SK-N-SH (cell line): Measurements from ENCODE around the gene PEA15. TPM values are rescaled to one million over a fixed set of nuclear protein-coding genes. Genes with fewer than 3 reads are reported as not detected.

Source experiments
- CTCF ChIA-PET: fragments of 300-600, 350-600 bp; formaldehyde crosslinking; extraction: SDS; loops from one replicate; lab custom pipeline; 2021; lab: Yijun Ruan, JAX
- POLR2A ChIA-PET: fragments of 350-600 bp; sonication (Branson Sonifier 250); formaldehyde crosslinking; extraction: SDS; loops from one replicate; lab custom pipeline; 2020; ENCODE audit warnings: antibody characterized with exemption, inconsistent platforms; lab: Yijun Ruan, JAX
- DNase-seq: peaks from one replicate; pipeline ENCODE4 v3.0.0; 2012
- H2AFZ ChIP-seq: fragments of 200-600 bp; sonication (generic); 2 replicates; pipeline ENCODE4 v1.8.1; 2016; ENCODE audit warnings: antibody characterized with exemption, mild to moderate bottlenecking, low read depth
- H3F3A ChIP-seq: fragments of 200-600 bp; sonication (generic); replicated peaks from 2 replicates; pipeline ENCODE3; 2016; ENCODE audit warnings: antibody characterized with exemption, mild to moderate bottlenecking; ENCODE audit not compliant: insufficient read depth
- H3K27ac ChIP-seq, 2 experiments: fragments of 200-500 bp in 1 of 2; fragments of 200-600 bp in 1 of 2; sonication (Bioruptor generic) in 1 of 2; sonication (generic), shearing (Covaris generic) in 1 of 2; 2 replicates each; pipeline versions ENCODE4 v1.5.1 to v1.6.1; 2014 to 2016; ENCODE audit warnings: low read depth in 2 of 2, inconsistent platforms in 1 of 2, low read length in 1 of 2, mild to moderate bottlenecking in 1 of 2, mixed read lengths in 1 of 2
- H3K27me3 ChIP-seq: fragments of 200-600 bp; sonication (generic), shearing (Covaris generic); 2 replicates; pipeline ENCODE4 v1.6.1; 2016; ENCODE audit warnings: mixed run types; ENCODE audit not compliant: insufficient read depth
- H3K36me3 ChIP-seq, 2 experiments: fragments of 200-500 bp in 1 of 2; fragments of 200-600 bp in 1 of 2; sonication (Bioruptor generic) in 1 of 2; sonication (generic) in 1 of 2; replicated peaks in 1 of 2; 2 replicates each; pipeline versions ENCODE3 to v1.5.1; 2014 to 2016; ENCODE audit warnings: low read length in 1 of 2, mild to moderate bottlenecking in 1 of 2; ENCODE audit not compliant: insufficient read depth in 2 of 2, control insufficient read depth in 1 of 2
- H3K4me1 ChIP-seq, 2 experiments: fragments of 200-500 bp in 1 of 2; fragments of 200-600 bp in 1 of 2; sonication (Bioruptor generic) in 1 of 2; sonication (generic), shearing (Covaris generic) in 1 of 2; 2 replicates each; pipeline versions ENCODE4 v1.5.1 to v1.6.1; 2014 to 2016; ENCODE audit warnings: low read depth in 1 of 2, low read length in 1 of 2, mixed run types in 1 of 2; ENCODE audit not compliant: insufficient read depth in 2 of 2, control insufficient read depth in 1 of 2
- H3K4me2 ChIP-seq: fragments of 200-600 bp; sonication (generic), shearing (Covaris generic); 2 replicates; pipeline ENCODE4 v1.6.1; 2017; ENCODE audit warnings: mixed run types
- H3K4me3 ChIP-seq, 2 experiments: fragments of 200-500 bp in 1 of 2; fragments of 200-600 bp in 1 of 2; sonication (Bioruptor generic) in 1 of 2; sonication (generic), shearing (Covaris generic) in 1 of 2; 2 replicates each; pipeline versions ENCODE4 v1.5.1 to v1.8.1; 2014 to 2016; ENCODE audit warnings: low read depth in 2 of 2, inconsistent platforms in 1 of 2, low read length in 1 of 2, mild to moderate bottlenecking in 1 of 2, mixed read lengths in 1 of 2, moderate library complexity in 1 of 2
- H3K79me2 ChIP-seq: fragments of 200-600 bp; sonication (generic); 2 replicates; pipeline ENCODE4 v1.8.1; 2017; ENCODE audit warnings: mild to moderate bottlenecking; ENCODE audit not compliant: insufficient read depth
- H3K9ac ChIP-seq: fragments of 200-600 bp; sonication (generic); 2 replicates; pipeline ENCODE4 v1.6.1; 2017; ENCODE audit warnings: mixed run types
- H3K9me2 ChIP-seq: fragments of 200-600 bp; sonication (generic); 2 replicates; pipeline ENCODE4 v1.6.1; 2017; ENCODE audit warnings: mixed run types
- H3K9me3 ChIP-seq: fragments of 200-600 bp; sonication (generic); 2 replicates; pipeline ENCODE4 v1.6.1; 2017; ENCODE audit warnings: mixed run types, mild to moderate bottlenecking, moderate library complexity
- H4K20me1 ChIP-seq: fragments of 200-600 bp; sonication (generic); 2 replicates; pipeline ENCODE4 v1.6.1; 2017; ENCODE audit warnings: mild to moderate bottlenecking, mixed run types; ENCODE audit not compliant: insufficient read depth
- EP300 ChIP-seq, 2 experiments: IDR thresholded peaks; 2 replicates each; pipeline versions ENCODE4 v1.4.0 to v1.6.1; 2012; ENCODE audit warnings: borderline replicate concordance in 1 of 2, low read depth in 1 of 2, low read length in 1 of 2
- FOSL2 ChIP-seq: IDR thresholded peaks from 2 replicates; pipeline ENCODE4 v1.4.0; 2012; ENCODE audit warnings: low read depth, mild to moderate bottlenecking, moderate library complexity, borderline replicate concordance
- FOXM1 ChIP-seq: IDR thresholded peaks from 2 replicates; pipeline ENCODE4 v1.4.0; 2012; ENCODE audit warnings: low read depth, mild to moderate bottlenecking
- GABPA ChIP-seq: IDR thresholded peaks from 2 replicates; pipeline ENCODE4 v1.4.0; 2012; ENCODE audit warnings: low read depth, mild to moderate bottlenecking
- GATA2 ChIP-seq: sonication (generic); formaldehyde crosslinking; IDR thresholded peaks from 2 replicates; pipeline ENCODE4 v1.5.0; 2020; ENCODE audit warnings: mild to moderate bottlenecking, missing genetic modification reagents
- JUND ChIP-seq: IDR thresholded peaks from 2 replicates; pipeline ENCODE4 v1.4.0; 2012
- MXI1 ChIP-seq: IDR thresholded peaks from 2 replicates; pipeline ENCODE4 v1.6.1; 2012; ENCODE audit warnings: mild to moderate bottlenecking, low read depth, low read length, improper control_type of control experiment
- NFIC ChIP-seq: IDR thresholded peaks from 2 replicates; pipeline ENCODE4 v1.4.0; 2012; ENCODE audit warnings: borderline replicate concordance
- PBX3 ChIP-seq: IDR thresholded peaks from 2 replicates; pipeline ENCODE4; 2012
- POLR2AphosphoS5 ChIP-seq: IDR thresholded peaks from 2 replicates; pipeline ENCODE4 v1.6.1; 2012; ENCODE audit warnings: low read depth, low read length
- REST ChIP-seq: IDR thresholded peaks from 2 replicates; pipeline ENCODE4 v1.6.1; 2012; ENCODE audit warnings: mild to moderate bottlenecking, low read depth, low read length, moderate library complexity
- RFX5 ChIP-seq: IDR thresholded peaks from 2 replicates; pipeline ENCODE4 v1.6.1; 2012; ENCODE audit warnings: mild to moderate bottlenecking, improper control_type of control experiment, low read length
- SIN3A ChIP-seq: IDR thresholded peaks from 2 replicates; pipeline ENCODE4 v1.6.1; 2012; ENCODE audit warnings: low read depth, mild to moderate bottlenecking, low read length, moderate library complexity, borderline replicate concordance
- SMC3 ChIP-seq: IDR thresholded peaks from 2 replicates; pipeline ENCODE4 v1.6.1; 2012; ENCODE audit warnings: low read depth, low read length, improper control_type of control experiment
- TAF1 ChIP-seq: IDR thresholded peaks from 2 replicates; pipeline ENCODE4 v1.6.1; 2012; ENCODE audit warnings: low read depth, mild to moderate bottlenecking, low read length, moderate library complexity, borderline replicate concordance
- TCF12 ChIP-seq: IDR thresholded peaks from 2 replicates; pipeline ENCODE4 v1.4.0; 2012
- USF2 ChIP-seq: fragments of 150-350 bp; IDR thresholded peaks from 2 replicates; pipeline ENCODE4 v1.6.1; 2017; ENCODE audit warnings: antibody characterized with exemption, low read length, low read depth, borderline replicate concordance
- YY1 ChIP-seq: IDR thresholded peaks from 2 replicates; pipeline ENCODE4 v1.4.0; 2012; ENCODE audit warnings: low read depth, mild to moderate bottlenecking
- ZBTB33 ChIP-seq: IDR thresholded peaks from 2 replicates; pipeline ENCODE4 v1.4.0; 2012; ENCODE audit warnings: low read depth, borderline replicate concordance
- WGBS: methylation state at CpG from one replicate; pipeline ENCODE4 v1.1.6; 2017; ENCODE audit warnings: low lambda C conversion rate; 5-methylcytosine and 5-hydroxymethylcytosine counted together
- polyA plus RNA-seq, 3 experiments: library from polyadenylated mRNA; depleted of rRNA; stranded (reverse); fragments of >200 nt; gene quantifications; 2 replicates each; pipeline ENCODE4 v1.2.3, GENCODE V29; 2012

Gene PEA15
- polyA plus RNA-seq, 1 of the 3 experiments (the other 2 are of a cell fraction): 322 TPM

- peak overlapping the region; percentile 41 to 43 for H3K27ac ChIP-seq
- 46% methylated on average over 3 of the region's 3 CpGs for WGBS
- no peaks in the 10 kb centered on the region for H3K9me3 ChIP-seq
- no peaks in the 10 kb centered on the region for H3K9me2 ChIP-seq
- peaks cover 58% of the 10 kb centered on the region for H4K20me1 ChIP-seq
- peaks cover 42% of the 10 kb centered on the region for H3F3A ChIP-seq
- H3K4me1 ChIP-seq: peaks cover 16 to 24% of the 10 kb centered on the region in 2 experiments
- no peak for DNase-seq
- POLR2A ChIA-PET: no interaction called here
- H3K4me2 ChIP-seq: no peak overlapping the region
- CTCF ChIA-PET: interaction anchor here (0.7 to 26.9 kb wide), 8 partner anchors 9 to 171 kb away, joined by 3 to 293 read pairs (median 4); partner anchors contain the start of gene CASQ1
- H3K4me3 ChIP-seq: no peak overlapping the region
- H2AFZ ChIP-seq: no peak overlapping the region
- no peaks in the 10 kb centered on the region for H3K27me3 ChIP-seq
- peaks cover 0 to 23% of the 10 kb centered on the region in 2 experiments for H3K36me3 ChIP-seq
- peaks cover 85% of the 10 kb centered on the region for H3K79me2 ChIP-seq
- no peak overlapping the region for H3K9ac ChIP-seq
- TF ChIP-seq FOSL2 (peak; percentile 12; the same call in 1 of the 2 replicates), GABPA (no peak), TCF12 (peak; percentile 19; the same call in 1 of the 2 replicates), POLR2AphosphoS5 (no peak), USF2 (no peak; the same call in 1 of the 2 replicates), NFIC (peak; percentile 71), FOXM1 (no peak), RFX5 (no peak), REST (no peak), SMC3 (no peak), ZBTB33 (0 out of 2 replicates have a peak, but pooled peaks have one; percentile 37), SIN3A (no peak), GATA2 (CRISPR knock-in tag) (no peak), TAF1 (no peak), JUND (peak; percentile 53), EP300 (IDR thresholded peaks at IDR 0.05; ENCODE audit: borderline replicate concordance in 1 of 2, low read depth in 1 of 2, low read length in 1 of 2) (no peak), PBX3 (peak; percentile 34; the same call in 1 of the 2 replicates), MXI1 (no peak), YY1 (no peak)
These were observed 51.3 kb downstream of the PEA15 start for GRCh38 chr1:160256396-160257046.
